HepG2 (cell line): ENCODE measurements around the gene LAX1. TPM values are rescaled to one million over a fixed set of nuclear protein-coding genes. Genes with fewer than 3 reads are reported as not detected.
"Not testable (repeated sequence)": the region's sequence is repeated elsewhere in the genome, so short reads cannot be mapped to it uniquely, and the experiment has no call there.

Experiments
- ATAC-seq: fragments of 200-7000 bp; cut with Tn5 transposase; 3 replicates; pipeline ENCODE4 v1.9.1; 2020; ENCODE audit warnings: mild to moderate bottlenecking, moderate library complexity
- BruUV-seq: library from RNA; stranded (reverse); fragments of 400-500 nt; replicated peaks from 2 replicates; lab custom pipeline; 2021; lab: Mats Ljungman, UMichigan
- CTCF ChIA-PET: fragments of 300-600 bp; formaldehyde crosslinking; extraction: SDS; loops from one replicate; lab custom pipeline; 2021; ENCODE audit warnings: low total read pairs, inconsistent platforms, low intra/inter-chr PET ratio; lab: Yijun Ruan, JAX
- POLR2A ChIA-PET: fragments of 350-600 bp; sonication (Branson Sonifier 250); formaldehyde crosslinking; loops from one replicate; lab custom pipeline; 2020; ENCODE audit warnings: antibody characterized with exemption, inconsistent platforms; lab: Yijun Ruan, JAX
- DNase-seq: peaks from one replicate; pipeline ENCODE4 v3.0.0-alpha.2; 2015; ENCODE audit warnings: low spot score
- FAIRE-seq: peaks from 3 replicates; lab custom pipeline; 2011; peaks lifted over from hg19 to GRCh38; lab: Jason Lieb, UNC
- H2AFZ ChIP-seq: one replicate; pipeline ENCODE4 v1.6.1; 2011; ENCODE audit warnings: low read length, inconsistent platforms
- H3K27ac ChIP-seq: fragments of 300-600 bp; 3 replicates; pipeline ENCODE4 v1.8.0; 2011; ENCODE audit warnings: mixed run types, mild to moderate bottlenecking, mixed read lengths, low read length, inconsistent platforms; ENCODE audit not compliant: insufficient read depth; ENCODE audit errors: extremely low read length
- H3K27me3 ChIP-seq, 2 experiments: fragments of 200-600 bp in 1 of 2; 2 replicates in 1 of 2; 3 replicates in 1 of 2; pipeline versions ENCODE4 v1.6.0 to v1.8.0; 2011; ENCODE audit warnings: low read length in 2 of 2, mild to moderate bottlenecking in 2 of 2, moderate library complexity in 2 of 2, inconsistent platforms in 1 of 2; ENCODE audit not compliant: insufficient read depth in 2 of 2, control insufficient read depth in 1 of 2
- H3K36me3 ChIP-seq, 2 experiments: fragments of 200-600 bp in 1 of 2; replicated peaks in 1 of 2; 2 replicates in 1 of 2; 3 replicates in 1 of 2; pipeline versions ENCODE4 v1.5.1 to v1.8.0; 2011; ENCODE audit warnings: low read length in 2 of 2, inconsistent platforms in 1 of 2; ENCODE audit not compliant: insufficient read depth in 2 of 2, control insufficient read depth in 1 of 2
- H3K4me1 ChIP-seq: 2 replicates; pipeline ENCODE4 v1.5.1; 2012; ENCODE audit warnings: low read length, inconsistent platforms; ENCODE audit not compliant: insufficient read depth
- H3K4me2 ChIP-seq: 2 replicates; pipeline ENCODE4 v1.6.0; 2011; ENCODE audit warnings: low read depth, low read length, inconsistent platforms
- H3K4me3 ChIP-seq, 3 experiments: fragments of 200-600 bp in 1 of 3; sonication (generic), shearing (Covaris generic) in 1 of 3; replicated peaks in 1 of 3; 2 replicates each; pipeline ENCODE4 v1.5.1; 2011 to 2016; ENCODE audit warnings: low read length in 3 of 3, inconsistent platforms in 2 of 3, low read depth in 2 of 3, mild to moderate bottlenecking in 2 of 3, control low read depth in 1 of 3, mixed read lengths in 1 of 3; ENCODE audit not compliant: insufficient read depth in 1 of 3
- H3K79me2 ChIP-seq: one replicate; pipeline ENCODE4 v1.6.1; 2011; ENCODE audit warnings: low read length, inconsistent platforms; ENCODE audit not compliant: insufficient read depth
- H3K9ac ChIP-seq: 2 replicates; pipeline ENCODE4 v1.6.0; 2011; ENCODE audit warnings: mild to moderate bottlenecking, low read depth, low read length, inconsistent platforms; ENCODE audit not compliant: insufficient read depth
- H3K9me3 ChIP-seq: 2 replicates; pipeline ENCODE4 v1.5.1; 2012; ENCODE audit warnings: mild to moderate bottlenecking, low read length
- H4K20me1 ChIP-seq: 2 replicates; pipeline ENCODE4 v1.6.0; 2011; ENCODE audit warnings: inconsistent platforms, mild to moderate bottlenecking, low read length, moderate library complexity; ENCODE audit not compliant: insufficient read depth
- MXI1 ChIP-seq: IDR thresholded peaks from 3 replicates; pipeline ENCODE4 v1.6.1; 2012; ENCODE audit warnings: low read depth, low read length, inconsistent platforms, borderline replicate concordance
- ZNF253 ChIP-seq: sonication (generic); formaldehyde crosslinking; IDR thresholded peaks from 2 replicates; pipeline ENCODE4 v1.8.0; 2022; ENCODE audit warnings: mild to moderate bottlenecking, missing genetic modification reagents, borderline replicate concordance
- ZNF343 ChIP-seq: sonication (generic); formaldehyde crosslinking; IDR thresholded peaks from 2 replicates; pipeline ENCODE4 v1.4.0; 2020; ENCODE audit warnings: mild to moderate bottlenecking, missing genetic modification reagents
- ZNF543 ChIP-seq: sonication (generic); formaldehyde crosslinking; IDR thresholded peaks from 2 replicates; pipeline ENCODE4 v1.4.0; 2020; ENCODE audit warnings: mild to moderate bottlenecking, missing genetic modification reagents
- ZNF703 ChIP-seq: sonication (generic); formaldehyde crosslinking; IDR thresholded peaks from 2 replicates; pipeline ENCODE4 v1.5.1; 2020; ENCODE audit warnings: missing genetic modification reagents, mild to moderate bottlenecking, moderate library complexity, borderline replicate concordance
- ZNF776 ChIP-seq: sonication (generic); formaldehyde crosslinking; IDR thresholded peaks from 2 replicates; pipeline ENCODE4 v1.4.0; 2020; ENCODE audit warnings: mild to moderate bottlenecking, missing genetic modification reagents
- ZNF784 ChIP-seq: sonication (generic); formaldehyde crosslinking; IDR thresholded peaks from 2 replicates; pipeline ENCODE4 v1.5.1; 2020; ENCODE audit warnings: missing genetic modification reagents, mild to moderate bottlenecking, borderline replicate concordance
- WGBS: methylation state at CpG from one replicate; pipeline ENCODE4 v1.1.6; 2017; ENCODE audit warnings: low lambda C conversion rate; 5-methylcytosine and 5-hydroxymethylcytosine counted together
- in situ Hi-C: cut with HindIII; loops from 2 replicates; pipeline ENCODE4 v1.10.0; 2017; ENCODE audit warnings: low pct_unique_long_range_greater_than_20kb; ENCODE audit not compliant: extremely low pct_ligation_motif_present
- intact Hi-C: fragments of 100-400 bp; cut with micrococcal nuclease; formaldehyde crosslinking; loops from one replicate; pipeline ENCODE4 v1.10.0; 2022; ENCODE audit not compliant: unreplicated experiment
- polyA plus RNA-seq, 8 experiments: library from polyadenylated mRNA; depleted of rRNA in 3 of 8; stranded (reverse) in 7 of 8; unstranded in 1 of 8; fragments of >200 nt; fragmentation: Illumina TruSeq in 4 of 8; extraction: Trizol in 4 of 8; gene quantifications; 2 replicates each; pipeline versions ENCODE4 v1.2.1 to v1.2.3, GENCODE V29; 2011 to 2016; ENCODE audit warnings: low read depth in 4 of 8, missing spikeins in 1 of 8, mixed read lengths in 1 of 8; ENCODE audit not compliant: insufficient read depth in 1 of 8
- total RNA-seq, 5 experiments: library from RNA; depleted of rRNA; stranded (reverse); fragments of >200 nt; fragmentation: Illumina TruSeq; extraction: Trizol; gene quantifications; 2 replicates each; pipeline ENCODE4 v1.2.3, GENCODE V29; 2016; ENCODE audit warnings: low read depth in 1 of 5

Gene LAX1
- total and polyA plus RNA-seq, 2 of the 13 experiments (the other 11 are each of a cell fraction or from before 2014, with no cell fraction given), result not detected

GRCh38 chr1:203792486-203792885 lies 27.5 kb downstream of the LAX1 start:
- 63% methylated on average over 2 of the region's 2 CpGs for WGBS
- ATAC-seq (no peak), DNase-seq (no peak), FAIRE-seq (no peak)
- peaks cover 1 to 2% of the 10 kb centered on the region in 2 experiments; a peak in 1 of 5 replicates for H3K36me3 ChIP-seq
- H3K27me3 ChIP-seq, result no peaks in the 10 kb centered on the region
- H3K4me1 ChIP-seq, result peaks cover 31% of the 10 kb centered on the region
- in situ Hi-C loops, result no loop called here
- H3K27ac ChIP-seq, result no peak overlapping the region
- H3K9me3 ChIP-seq, result no peaks in the 10 kb centered on the region
- H4K20me1 ChIP-seq, result no peaks in the 10 kb centered on the region
- H2AFZ ChIP-seq, result no peak overlapping the region
- no TSS peak for BruUV-seq
- POLR2A ChIA-PET, result no interaction called here
- TF ChIP-seq ZNF253 (CRISPR knock-in tag) (no peak), ZNF343 (CRISPR knock-in tag) (no peak), ZNF543 (no peak), ZNF784 (CRISPR knock-in tag) (no peak), MXI1 (no peak), ZNF703 (CRISPR knock-in tag) (no peak), ZNF776 (no peak)
- TF ChIP-seq, all 625 proteins: peak for 0
- no peak overlapping the region for H3K4me3 ChIP-seq
- no peak overlapping the region for H3K4me2 ChIP-seq
- intact Hi-C loops, result no loop called here
- peaks cover 16% of the 10 kb centered on the region for H3K79me2 ChIP-seq
- H3K9ac ChIP-seq, result no peak overlapping the region
- CTCF ChIA-PET, result no interaction called here

GRCh38 chr1:203793561-203793960 lies 28.6 kb downstream of the LAX1 start:
- intact Hi-C loops, ATAC-seq, CTCF ChIA-PET, FAIRE-seq, H3K4me2 ChIP-seq, H3K9me3 ChIP-seq, H3K27ac ChIP-seq, H2AFZ ChIP-seq, H3K4me3 ChIP-seq, H3K9ac ChIP-seq, H3K27me3 ChIP-seq, DNase-seq, BruUV-seq, in situ Hi-C loops: not testable (repeated sequence)
- peaks cover 2 to 13% of the 10 kb centered on the region in 2 experiments; a peak in 3 of 5 replicates for H3K36me3 ChIP-seq
- H3K79me2 ChIP-seq, result peaks cover 27% of the 10 kb centered on the region
- POLR2A ChIA-PET, result interaction anchor here (0.6 kb wide), 1 partner anchor 42 kb away, joined by 3 read pairs; no protein-coding TSS in a partner anchor
- peaks cover 42% of the 10 kb centered on the region for H3K4me1 ChIP-seq
- WGBS, result 80% methylated on average over 7 of the region's 7 CpGs
- peaks cover 11% of the 10 kb centered on the region for H4K20me1 ChIP-seq
